UCSD-AML1 (cell line): ENCODE measurements around the gene GPATCH1.
A peak's percentile ranks its signal among the peaks of the same experiment; 100 is the strongest.
"Not testable (repeated sequence)": the region's sequence is repeated elsewhere in the genome, so short reads cannot be mapped to it uniquely, and the experiment has no call there.

Experiments used
- DNase-seq: peaks from one replicate; lab custom pipeline; 2025; ENCODE audit not compliant: unreplicated experiment; lab: John Stamatoyannopoulos, UW

GPATCH1 gene

GRCh38 chr19:33114312-33114711 is 33.3 kb downstream of the GPATCH1 start:
- no peak for DNase-seq

GRCh38 chr19:33117501-33117900 is 36.5 kb downstream of the GPATCH1 start:
- no peak for DNase-seq

- DNase-seq, result no peak
Observed at GRCh38 chr19:33118643-33119042, 37.7 kb downstream of the GPATCH1 start.

- no peak for DNase-seq
Observed at GRCh38 chr19:33124207-33125098, 43.5 kb downstream of the GPATCH1 start.

- DNase-seq, result peak; percentile 49
Observed at GRCh38 chr19:33125929-33126388, 45.0 kb downstream of the GPATCH1 start.

GRCh38 chr19:33126712-33127111 is 45.7 kb downstream of the GPATCH1 start:
- not testable (repeated sequence) for DNase-seq

GRCh38 chr19:33129901-33130300 is 48.9 kb downstream of the GPATCH1 start:
- no peak for DNase-seq

GRCh38 chr19:33130433-33130832 is 49.5 kb downstream of the GPATCH1 start:
- DNase-seq, result no peak

- DNase-seq, result no peak
Observed at GRCh38 chr19:33132021-33132420, 51.0 kb downstream of the GPATCH1 start, which contains the start of gene WDR88. TSS of gene WDR88 (plus strand) at chr19:33132114. CDS start at chr19:33132170, 56 bp downstream.

GRCh38 chr19:33132425-33132824 is 51.4 kb downstream of the GPATCH1 start:
- no peak for DNase-seq

GRCh38 chr19:33133438-33134031 is 52.6 kb downstream of the GPATCH1 start:
- DNase-seq, result no peak

GRCh38 chr19:33134571-33135041 is 53.6 kb downstream of the GPATCH1 start:
- DNase-seq, result no peak

GRCh38 chr19:33139165-33139564 is 58.2 kb downstream of the GPATCH1 start:
- no peak for DNase-seq

GRCh38 chr19:33143897-33144405 is 63.0 kb downstream of the GPATCH1 start:
- DNase-seq, result peak; percentile 80

- no peak for DNase-seq
Observed at GRCh38 chr19:33146209-33146608, 65.2 kb downstream of the GPATCH1 start.

- DNase-seq, result no peak
Observed at GRCh38 chr19:33147538-33147937, 66.6 kb downstream of the GPATCH1 start.

GRCh38 chr19:33150852-33151518 is 70.0 kb downstream of the GPATCH1 start:
- no peak for DNase-seq

- no peak for DNase-seq
Observed at GRCh38 chr19:33152176-33152575, 71.2 kb downstream of the GPATCH1 start.

GRCh38 chr19:33152625-33153024 is 71.6 kb downstream of the GPATCH1 start:
- not testable (repeated sequence) for DNase-seq

GRCh38 chr19:33154313-33154712 is 73.3 kb downstream of the GPATCH1 start:
- DNase-seq, result not testable (repeated sequence)

- DNase-seq, result no peak
Observed at GRCh38 chr19:33156334-33156733, 75.4 kb downstream of the GPATCH1 start.
